Brain pericyte (primary cell): Measurements from ENCODE around the gene CTBP2.
A peak's percentile ranks its signal among the peaks of the same experiment; 100 is the strongest.
"Not testable (repeated sequence)": the region's sequence is repeated elsewhere in the genome, so short reads cannot be mapped to it uniquely, and the experiment has no call there.

Experiments
- DNase-seq: peaks from one replicate; pipeline ENCODE4 v3.0.0-alpha.2; 2012; ENCODE audit warnings: low read depth, low spot score

The CTBP2 gene

DNA sequence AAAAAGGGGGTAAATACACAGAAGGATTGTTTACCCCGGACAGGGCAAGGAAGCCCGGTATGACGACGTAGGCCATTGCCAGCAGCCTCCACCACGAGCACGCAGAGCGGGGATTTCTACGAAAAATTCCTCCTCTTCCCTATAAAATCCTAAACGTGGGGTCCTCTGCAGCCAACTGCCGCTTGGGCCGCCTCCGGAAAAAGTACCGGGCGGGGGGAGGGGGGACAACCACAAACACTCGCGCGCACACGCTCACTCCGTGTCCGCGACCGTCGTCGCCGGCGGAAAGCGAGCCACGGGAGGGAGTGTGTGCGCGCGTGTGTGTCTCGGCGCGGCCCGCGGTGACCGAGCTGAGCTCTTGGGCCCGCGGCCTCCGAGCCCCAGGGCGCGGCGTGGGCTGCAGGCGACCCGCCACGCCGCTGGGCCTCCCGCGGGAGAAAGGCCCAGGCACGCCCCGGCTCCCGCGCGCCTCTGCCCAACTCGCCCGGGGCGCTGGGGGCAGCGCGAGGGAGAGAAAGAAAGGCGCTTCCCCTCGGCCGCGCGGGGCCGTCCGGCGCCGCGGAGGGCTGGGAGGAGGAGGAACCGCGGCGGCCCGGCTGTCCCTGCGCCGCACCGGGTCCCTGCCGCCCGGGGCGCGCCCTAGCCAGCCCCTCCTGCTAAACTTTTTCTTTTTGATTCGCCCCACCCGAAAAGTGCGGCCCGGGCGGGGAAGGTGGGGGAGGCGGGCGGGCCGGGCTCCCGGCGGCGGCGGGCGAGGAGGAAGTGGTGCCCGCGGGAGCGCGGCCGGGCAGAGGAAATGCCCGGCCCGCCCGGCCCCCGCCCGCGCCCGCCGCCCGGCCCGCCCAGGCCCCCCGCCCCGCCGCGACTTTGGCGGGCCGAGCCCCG, 1.5 kb downstream of the CTBP2 start:
- DNase-seq: no peak

DNA sequence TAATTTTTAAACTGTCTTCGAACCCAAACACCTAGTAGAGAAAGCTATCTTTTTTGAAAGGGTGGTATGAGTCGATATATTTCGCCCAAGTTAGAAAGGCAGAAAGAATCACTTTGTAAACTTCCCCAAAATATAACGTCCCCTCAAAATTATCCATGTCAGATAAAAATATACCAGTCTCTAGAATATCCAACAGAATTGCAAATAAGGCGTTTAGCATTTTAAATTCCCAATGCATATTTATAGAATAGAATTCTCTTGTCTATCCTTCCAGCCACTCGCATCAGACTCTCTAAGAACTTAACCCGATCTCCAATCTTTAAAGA, 2.1 kb downstream of the CTBP2 start:
- no peak for DNase-seq

DNA sequence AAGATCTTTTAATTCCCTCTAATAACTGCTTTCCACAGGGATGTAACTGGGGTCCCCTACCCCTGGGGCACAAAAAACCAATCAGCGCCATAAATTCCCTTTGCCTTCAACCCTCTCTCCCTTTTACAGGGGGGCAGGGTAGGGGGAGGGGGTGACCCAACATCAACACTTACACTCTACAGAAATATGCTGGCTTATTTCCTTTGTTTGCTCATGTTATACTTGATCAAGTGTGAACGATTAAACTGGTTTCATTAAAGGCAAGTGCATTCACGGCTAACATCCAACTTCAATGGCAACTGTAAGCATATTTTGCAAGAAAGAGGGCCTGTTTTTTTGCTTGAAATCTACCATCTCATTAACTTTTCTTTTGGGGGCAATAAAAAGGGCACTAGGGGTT, 2.9 kb downstream of the CTBP2 start:
- no peak for DNase-seq

DNA sequence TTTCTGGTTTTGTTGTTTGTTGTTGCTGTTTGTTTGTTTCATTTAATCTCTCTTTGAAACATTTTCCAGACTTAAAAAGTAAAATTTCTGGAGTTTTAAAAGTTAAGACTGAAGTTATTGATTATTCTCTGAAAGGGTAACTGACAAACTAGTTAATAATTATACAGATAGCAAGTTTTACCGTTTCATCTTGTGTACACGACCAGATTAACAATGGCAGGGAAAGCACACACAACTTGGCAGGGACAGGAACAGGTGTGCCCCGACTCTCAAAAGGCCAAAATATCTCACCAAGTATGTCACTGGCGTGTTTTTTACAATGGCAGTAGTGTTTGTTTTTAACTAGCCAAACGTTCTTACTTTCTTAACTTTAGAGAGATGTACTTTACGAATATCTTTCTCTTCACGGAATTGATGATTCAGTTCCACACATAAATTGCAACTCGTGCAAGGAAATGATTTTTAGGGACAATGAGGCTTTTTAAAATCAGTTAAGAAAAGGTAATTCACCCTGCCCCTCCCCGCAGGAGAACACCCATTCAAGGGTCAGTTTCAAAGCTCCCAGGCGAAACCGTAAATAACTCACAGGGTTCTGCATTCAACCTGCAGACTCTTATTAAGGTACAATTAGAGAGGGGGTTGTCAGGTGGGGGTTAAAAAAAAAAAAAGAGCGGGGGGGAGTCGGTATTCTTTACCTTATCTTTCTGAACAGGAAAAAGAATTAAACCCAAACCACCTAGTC, 3.5 kb downstream of the CTBP2 start:
- no peak for DNase-seq

DNA sequence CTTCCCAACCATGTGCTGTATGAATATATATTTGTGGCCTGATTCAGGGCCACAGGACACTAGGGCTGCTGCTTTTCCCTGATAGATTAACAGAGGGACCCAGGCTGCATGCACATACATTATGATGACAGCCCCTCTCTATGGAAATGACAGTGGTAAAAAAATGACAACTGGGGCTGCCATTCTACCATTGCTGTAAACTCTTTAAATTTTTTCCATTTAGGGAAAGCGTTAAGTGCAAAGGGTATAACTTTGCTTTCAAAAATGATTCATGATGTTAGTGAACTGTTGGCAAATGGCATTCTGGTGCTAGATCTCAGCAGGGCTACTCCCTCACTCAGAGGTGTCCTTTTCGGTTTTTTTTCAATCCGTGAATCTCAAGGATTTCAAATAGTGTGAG, 4.2 kb downstream of the CTBP2 start:
- no peak for DNase-seq

DNA sequence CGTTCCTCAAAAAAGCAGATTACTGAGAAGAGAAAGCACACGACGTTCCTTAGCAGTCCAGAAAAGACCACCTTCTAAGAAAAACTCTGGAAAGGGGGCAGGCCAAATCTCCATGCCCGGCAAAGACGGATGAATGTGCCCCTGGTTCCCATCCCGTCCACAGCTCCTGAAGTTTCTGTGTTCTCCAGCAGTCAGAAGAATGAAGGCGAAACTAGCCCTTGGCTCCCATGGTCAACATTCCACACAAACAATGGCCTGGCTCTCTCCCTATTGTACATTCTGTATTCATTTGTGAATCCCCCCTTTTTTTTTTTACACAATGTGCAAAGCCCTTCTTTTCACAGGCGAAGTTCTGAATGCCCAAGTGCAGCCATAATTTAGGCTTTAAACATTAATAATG, 5.3 kb downstream of the CTBP2 start:
- DNase-seq: no peak

DNA sequence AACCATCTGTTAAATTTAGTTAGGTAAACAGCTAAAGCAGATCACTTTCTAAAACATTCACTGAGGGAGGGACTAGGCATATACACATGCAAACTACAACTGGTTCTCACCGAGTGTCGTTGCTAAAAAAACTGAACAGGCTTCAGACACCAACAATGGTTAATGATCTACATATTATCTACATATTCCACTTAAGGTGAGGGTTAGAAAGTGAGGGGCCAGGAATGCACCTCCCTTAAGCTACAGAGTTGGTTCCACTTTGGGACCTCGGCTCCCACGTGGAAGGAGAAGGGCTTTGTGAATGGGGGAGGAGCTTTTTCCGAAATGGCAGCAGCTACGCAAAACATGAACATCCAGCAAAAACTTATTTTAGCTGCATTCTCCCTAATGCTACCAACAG, 5.8 kb downstream of the CTBP2 start:
- no peak for DNase-seq

DNA sequence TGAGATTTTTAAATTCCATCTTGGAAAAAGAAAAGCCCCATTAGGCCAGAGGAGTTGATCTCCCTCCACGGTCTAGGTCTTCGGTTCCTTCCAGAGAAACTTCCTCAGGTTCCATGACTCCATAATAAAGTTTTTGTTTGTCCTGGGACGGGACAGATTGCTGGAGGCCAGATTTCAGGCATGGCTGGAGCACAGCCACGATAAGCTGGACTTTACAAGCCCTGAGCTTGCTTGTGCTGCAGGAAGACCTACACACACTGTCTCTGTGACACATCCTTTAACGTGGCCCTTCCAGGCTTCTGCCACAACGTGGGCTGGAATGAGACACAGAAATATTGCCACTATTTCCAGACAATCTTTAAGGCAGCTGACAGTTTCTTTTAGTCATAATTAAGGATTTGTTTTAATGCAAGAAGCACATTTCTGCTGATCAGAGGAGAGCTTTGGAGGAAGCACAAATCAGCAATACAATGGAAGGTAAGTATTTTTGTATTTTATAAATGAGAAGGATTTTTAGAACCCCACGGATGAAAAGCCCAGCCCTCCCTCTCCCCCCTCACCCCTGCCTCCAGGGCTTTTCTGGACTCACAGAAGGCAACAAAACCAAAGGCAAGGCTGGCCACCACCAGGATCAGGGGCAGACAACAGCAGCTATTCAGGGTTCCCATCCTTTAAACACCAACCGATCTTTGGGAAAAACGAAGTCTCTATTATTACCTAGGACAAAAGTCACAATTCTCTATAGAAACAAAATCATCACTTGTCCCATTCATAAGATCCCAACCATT, 6.5 kb downstream of the CTBP2 start:
- no peak for DNase-seq

DNA sequence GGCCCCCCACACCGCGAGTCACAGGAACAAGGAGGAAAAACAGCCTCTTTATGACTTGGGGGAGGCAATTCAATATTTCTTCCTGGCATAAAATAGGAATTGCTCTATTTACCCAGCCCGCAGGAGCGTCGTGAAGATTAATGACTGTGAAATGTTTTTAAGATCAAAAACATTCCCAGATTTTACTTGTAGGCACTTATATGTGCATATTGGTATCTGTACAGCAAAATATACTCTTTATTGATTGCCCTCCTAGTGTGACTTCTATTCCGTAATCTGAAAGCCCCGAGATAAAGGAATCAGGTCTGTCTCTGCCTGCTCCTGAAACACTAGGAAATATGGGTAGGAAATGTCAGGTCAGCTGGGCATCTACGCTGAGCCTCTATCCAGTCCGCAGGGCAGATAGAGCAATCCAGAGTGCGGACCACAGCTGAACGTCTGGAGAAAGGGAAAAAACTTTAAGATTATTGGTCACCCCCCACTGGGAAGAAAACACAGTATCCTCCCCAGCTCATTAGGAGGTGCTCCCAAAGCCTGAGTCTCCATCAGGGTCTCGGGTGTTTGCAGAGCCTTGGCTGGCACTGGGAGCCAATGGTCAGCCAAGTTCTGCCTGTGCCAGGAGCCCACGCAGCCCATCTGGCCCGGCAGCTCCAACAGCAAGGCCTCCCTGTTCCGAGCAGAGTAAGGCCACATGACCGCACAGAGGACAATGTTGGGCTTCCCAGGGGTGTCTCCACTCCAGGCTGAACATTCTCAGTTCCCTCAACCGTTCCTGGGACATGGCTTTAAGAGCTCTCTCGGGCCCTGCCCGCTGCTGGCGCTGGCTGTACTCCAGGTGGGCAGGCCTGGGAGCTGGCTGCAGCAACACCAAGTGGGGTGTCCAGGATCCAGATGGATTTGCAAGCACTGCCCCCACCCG, 7.7 kb downstream of the CTBP2 start:
- peak; percentile 60 for DNase-seq

DNA sequence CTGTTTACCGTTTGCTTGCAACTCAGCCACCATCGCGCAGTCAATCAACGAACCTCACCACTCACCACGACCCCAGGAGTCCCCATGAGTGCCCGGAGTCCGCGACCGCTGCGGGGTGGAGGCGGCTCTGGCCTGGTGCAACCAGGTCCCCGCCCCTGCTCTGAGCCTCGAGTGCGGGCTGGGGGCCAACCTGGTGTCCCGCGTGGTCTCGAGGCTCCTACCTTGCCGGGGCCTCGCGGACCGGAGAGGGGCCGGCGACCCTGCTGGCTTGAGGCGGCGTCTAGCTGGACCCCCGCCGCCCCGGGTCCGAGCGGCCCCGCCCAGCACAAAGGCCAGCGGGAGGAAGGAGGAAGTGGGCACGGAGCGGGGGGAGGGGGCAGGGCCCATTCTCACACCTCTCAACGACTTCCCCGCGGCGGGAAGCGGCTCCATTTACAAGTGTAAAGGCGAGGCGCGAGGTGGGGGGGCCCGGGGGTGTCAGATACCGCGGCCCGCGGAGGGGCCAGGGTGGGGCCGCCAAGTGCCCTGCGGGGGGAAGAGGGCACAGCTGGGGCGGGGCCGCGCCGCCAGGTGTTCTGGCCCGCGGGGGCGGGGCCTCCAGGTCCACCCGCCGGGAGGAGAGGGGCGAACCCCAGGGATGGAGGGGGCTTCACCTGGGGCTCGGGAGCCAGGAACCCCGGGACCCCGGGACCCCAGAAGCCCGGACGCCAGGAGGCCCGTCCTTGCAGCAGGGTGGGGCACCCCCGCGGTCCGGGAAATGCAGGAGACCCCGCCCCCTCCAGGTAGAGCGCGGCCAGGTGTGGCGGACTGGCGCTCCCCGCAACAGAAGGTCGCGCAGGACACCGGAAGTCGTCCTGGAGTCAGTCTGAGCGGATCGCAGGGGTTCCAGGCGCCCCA, 8.6 kb downstream of the CTBP2 start:
- no peak for DNase-seq

DNA sequence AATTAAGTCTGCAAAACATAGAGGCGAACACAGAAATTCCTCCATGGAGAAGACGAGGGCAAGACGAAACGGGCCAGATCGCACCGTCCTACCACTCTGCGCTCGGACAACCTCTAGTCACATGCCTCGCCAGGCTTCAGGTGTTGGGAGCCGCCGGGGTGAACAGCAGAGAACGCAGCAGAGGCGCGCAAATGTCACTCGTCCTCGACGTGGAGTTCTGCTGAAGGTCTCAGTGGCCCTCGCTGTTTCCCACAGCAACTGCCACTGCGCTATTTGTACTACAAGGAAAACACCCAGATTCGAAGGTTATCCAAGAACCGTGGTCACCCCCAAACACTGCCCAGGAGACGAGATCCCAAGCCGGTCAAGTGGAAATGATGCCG, 9.2 kb downstream of the CTBP2 start:
- DNase-seq: no peak

DNA sequence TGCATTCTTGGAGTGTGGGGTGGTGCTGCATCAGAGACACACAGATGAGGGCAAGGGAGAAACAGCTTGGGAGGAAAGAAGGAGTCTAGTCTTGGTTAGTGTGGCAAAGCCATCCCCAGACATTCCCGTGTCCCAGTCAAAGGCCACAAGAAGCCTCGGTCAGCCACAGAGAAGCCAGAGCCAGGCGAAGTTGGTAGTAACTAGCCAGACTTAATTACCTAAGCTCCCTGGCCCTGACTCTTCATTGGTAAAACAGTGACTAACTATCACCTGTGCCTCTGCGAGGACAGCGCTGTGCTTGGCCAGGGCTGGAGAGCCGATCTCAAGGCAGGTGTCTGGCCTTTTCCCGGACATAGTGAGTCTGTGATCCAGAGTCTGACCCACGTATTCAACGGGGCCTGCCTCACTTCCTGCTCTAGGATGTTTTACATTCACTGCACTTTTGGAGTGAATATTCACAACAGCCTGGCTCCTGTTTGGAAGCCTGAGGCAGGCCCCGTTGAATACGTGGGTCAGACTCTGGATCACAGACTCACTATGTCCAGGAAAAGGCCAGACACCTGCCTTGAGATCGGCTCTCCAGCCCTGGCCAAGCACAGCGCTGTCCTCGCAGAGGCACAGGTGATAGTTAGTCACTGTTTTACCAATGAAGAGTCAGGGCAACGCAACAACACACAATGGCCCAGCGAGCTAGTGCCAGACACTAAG, 9.8 kb downstream of the CTBP2 start:
- not testable (repeated sequence) for DNase-seq

DNA sequence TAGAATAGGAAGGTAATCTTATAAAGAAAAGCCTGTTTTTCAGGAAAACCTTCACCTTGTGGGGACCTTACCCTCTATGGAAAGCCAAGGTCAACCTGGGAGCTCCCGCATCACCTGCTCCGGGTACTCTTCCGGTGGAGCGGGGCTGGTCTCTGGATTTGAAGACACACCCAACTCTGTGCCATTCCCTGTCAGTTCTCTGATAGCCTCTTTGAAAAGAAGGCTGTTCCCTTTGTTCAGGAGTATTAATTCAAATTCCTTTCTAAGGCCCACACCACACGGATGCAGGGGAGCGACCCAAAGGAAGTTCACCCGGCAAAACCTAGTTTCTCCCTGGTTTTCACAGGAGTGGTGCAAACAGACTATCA, 10.7 kb downstream of the CTBP2 start:
- no peak for DNase-seq

DNA sequence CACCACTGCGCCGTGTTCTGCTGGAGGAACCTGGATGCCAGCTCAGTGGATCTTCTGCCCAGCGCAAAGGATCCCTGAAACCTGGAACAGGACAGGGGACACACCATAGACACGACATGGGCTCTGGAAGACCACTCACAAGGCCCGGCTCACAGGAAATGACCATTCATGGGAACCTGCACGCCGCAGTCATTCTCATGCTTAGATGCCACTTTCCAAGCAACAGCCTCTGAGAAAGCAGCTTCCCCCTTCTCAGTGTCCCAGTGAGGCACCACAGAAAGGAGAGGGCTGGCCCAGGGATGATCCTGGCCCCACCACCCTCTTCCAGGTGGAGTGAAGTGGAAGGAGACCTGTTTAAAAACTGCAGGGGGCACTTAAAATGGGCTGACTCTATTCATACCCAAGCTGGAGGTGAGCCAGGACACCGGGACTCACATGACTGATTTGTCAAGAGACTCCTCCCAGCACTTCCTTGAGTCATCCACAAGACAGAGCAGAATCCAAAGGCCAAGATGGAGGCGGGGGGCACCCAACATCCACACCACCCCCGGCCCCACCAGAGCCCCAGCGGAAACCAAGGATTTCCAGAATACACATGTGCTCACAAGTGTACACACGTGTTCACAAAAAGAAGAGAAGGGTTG, 11.2 kb downstream of the CTBP2 start:
- DNase-seq: no peak

DNA sequence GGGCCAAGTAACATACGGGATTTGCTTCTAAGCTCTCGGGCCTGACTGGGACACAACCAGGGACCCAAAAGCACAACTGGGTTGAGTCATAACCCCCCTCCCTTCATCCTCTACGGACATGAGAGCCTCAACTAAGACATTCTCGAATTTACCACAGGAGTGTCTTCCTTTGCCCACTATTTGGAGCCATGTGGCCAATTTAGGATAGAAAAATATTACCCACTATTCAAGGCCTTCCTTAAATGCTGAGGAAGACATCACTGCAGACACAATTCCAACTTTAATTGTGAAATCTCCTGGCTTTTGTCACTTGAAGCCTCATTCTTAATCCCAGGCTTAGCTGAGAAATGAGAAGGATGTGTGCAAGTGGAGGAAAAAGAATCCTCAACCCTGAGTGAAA, 11.8 kb downstream of the CTBP2 start:
- no peak for DNase-seq

DNA sequence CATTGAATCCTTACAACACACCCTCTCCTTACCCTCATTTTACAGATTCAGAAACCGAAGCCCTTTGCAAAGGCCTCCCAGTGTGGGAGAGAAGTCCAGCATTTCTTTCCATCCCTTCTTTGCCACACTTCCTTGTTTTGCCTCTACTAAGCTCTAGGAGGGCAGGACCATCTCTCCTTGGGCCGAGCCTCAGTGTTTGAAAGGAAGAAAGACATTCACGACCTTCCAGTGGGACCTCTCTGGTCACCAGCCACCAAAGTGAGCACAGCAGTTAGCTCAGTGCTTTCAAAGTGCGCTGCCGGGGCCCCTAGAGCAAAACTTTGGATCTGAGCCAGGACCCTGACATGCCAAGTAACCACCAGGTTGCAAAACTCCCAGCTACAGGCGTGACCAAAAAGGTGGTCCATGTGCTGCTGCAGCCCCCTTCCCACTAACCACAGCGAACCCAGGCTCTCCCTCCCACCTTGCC, 12.4 kb downstream of the CTBP2 start:
- no peak for DNase-seq

DNA sequence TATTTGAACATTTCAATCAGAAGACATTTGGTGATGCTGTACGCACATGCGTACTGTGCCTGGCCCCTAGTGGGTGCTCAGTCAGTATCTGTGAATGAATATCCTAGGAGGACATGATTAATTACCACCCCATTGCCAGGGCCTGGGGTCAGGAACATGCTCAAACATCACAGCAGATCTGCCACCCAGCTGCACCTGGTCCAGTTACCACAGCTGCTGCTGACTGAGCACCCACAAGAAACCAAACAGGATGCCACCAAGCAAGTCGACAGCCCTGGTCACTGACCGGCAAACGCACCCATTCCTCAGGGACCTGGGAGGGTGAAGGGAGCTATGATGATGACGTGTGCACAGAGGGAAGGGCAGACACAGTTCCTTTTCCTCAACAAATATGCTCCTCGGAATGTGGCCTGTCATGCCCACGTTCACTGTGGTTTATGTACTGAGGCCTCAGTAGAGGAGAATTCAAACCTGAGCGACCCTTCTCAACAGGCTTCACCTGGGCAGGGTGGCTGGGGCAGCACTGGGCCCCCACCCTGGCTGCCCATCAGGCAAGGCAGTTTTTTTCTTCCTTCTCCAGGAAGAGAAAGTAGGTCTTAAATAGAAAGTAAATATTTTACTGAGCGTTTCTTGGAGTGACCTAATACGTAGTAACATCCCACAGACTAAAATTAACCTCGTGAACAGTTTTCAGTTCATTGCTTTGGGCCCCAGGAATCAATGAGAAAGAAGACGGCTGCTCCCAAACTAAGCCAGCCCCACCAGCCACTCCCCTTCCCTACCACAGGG, 13.4 kb downstream of the CTBP2 start:
- DNase-seq: no peak

DNA sequence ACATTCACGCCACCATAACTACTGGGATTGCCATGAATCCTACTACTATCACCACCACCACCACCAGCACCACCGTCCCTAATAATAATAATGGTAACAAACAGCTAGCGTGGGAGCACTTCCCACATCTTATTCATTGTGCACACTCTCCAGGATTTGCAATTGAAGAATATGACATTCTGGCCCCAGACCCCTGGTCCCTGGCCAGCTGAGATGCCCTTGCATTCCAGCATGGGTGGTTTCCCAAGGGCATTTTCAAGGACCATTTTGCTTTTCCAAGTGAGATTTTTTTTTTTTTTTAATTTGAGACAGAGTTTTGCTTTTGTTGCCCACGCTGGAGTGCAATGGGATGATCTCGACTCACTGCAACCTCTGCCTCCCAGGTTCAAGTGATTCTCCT, 14.7 kb downstream of the CTBP2 start:
- DNase-seq: no peak
